CD14-positive monocyte (primary cell): ENCODE results near the gene NPAS3. TPM values are rescaled to one million over a fixed set of nuclear protein-coding genes. Genes with fewer than 3 reads are reported as not detected.

Source experiments
- DNase-seq, 3 donors: peaks; one replicate each; pipeline ENCODE4 v3.0.0-alpha.2; 2011 to 2022
- H2AFZ ChIP-seq: 2 replicates; pipeline ENCODE4 v1.6.0; 2012; ENCODE audit warnings: mild to moderate bottlenecking, low read depth, low read length, inconsistent platforms; ENCODE audit not compliant: insufficient read depth, poor library complexity, severe bottlenecking
- H3K27ac ChIP-seq, 2 donors: 1 replicate in 1 of 2; 2 replicates in 1 of 2; pipeline ENCODE4 v1.5.1; 2012 to 2013; ENCODE audit warnings: low read length in 2 of 2, control low read depth in 1 of 2, inconsistent platforms in 1 of 2, low read depth in 1 of 2, mild to moderate bottlenecking in 1 of 2
- H3K27me3 ChIP-seq, 2 donors: one replicate each; pipeline versions ENCODE4 v1.6.0 to v1.6.1; 2011 to 2013; ENCODE audit warnings: low read length in 2 of 2; ENCODE audit not compliant: control insufficient read depth in 2 of 2, insufficient read depth in 2 of 2
- H3K36me3 ChIP-seq, 2 donors: replicated peaks in 1 of 2; 1 replicate in 1 of 2; 2 replicates in 1 of 2; pipeline versions ENCODE4 v1.5.1 to v1.6.1; 2012 to 2013; ENCODE audit warnings: low read length in 2 of 2, control low read depth in 1 of 2, inconsistent platforms in 1 of 2, mild to moderate bottlenecking in 1 of 2; ENCODE audit not compliant: insufficient read depth in 2 of 2, control insufficient read depth in 1 of 2
- H3K4me1 ChIP-seq, 2 donors: 1 replicate in 1 of 2; 2 replicates in 1 of 2; pipeline versions ENCODE4 v1.5.1 to v1.6.1; 2012 to 2013; ENCODE audit warnings: low read length in 2 of 2, control low read depth in 1 of 2, inconsistent platforms in 1 of 2, mild to moderate bottlenecking in 1 of 2, moderate library complexity in 1 of 2; ENCODE audit not compliant: insufficient read depth in 2 of 2, control insufficient read depth in 1 of 2
- H3K4me2 ChIP-seq: replicated peaks from 2 replicates; pipeline ENCODE3; 2012; ENCODE audit warnings: low read length, moderate library complexity, mild to moderate bottlenecking; ENCODE audit not compliant: poor library complexity, severe bottlenecking; ENCODE audit errors: extremely low read depth
- H3K4me3 ChIP-seq, 3 experiments: fragments of 200-600 bp in 1 of 3; sonication (generic) in 1 of 3; replicated peaks in 1 of 3; 1 replicate in 2 of 3; 2 replicates in 1 of 3; pipeline ENCODE4 v1.5.1; 2011 to 2013; ENCODE audit warnings: low read length in 3 of 3, mild to moderate bottlenecking in 3 of 3, control low read depth in 2 of 3, low read depth in 2 of 3, inconsistent platforms in 1 of 3, moderate library complexity in 1 of 3
- H3K79me2 ChIP-seq: 2 replicates; pipeline ENCODE4 v1.6.0; 2012; ENCODE audit warnings: mild to moderate bottlenecking, control low read depth, inconsistent platforms, low read length, moderate library complexity; ENCODE audit not compliant: insufficient read depth
- H3K9ac ChIP-seq: 2 replicates; pipeline ENCODE4 v1.6.0; 2017; ENCODE audit warnings: low read length, mild to moderate bottlenecking; ENCODE audit not compliant: insufficient read depth, poor library complexity, severe bottlenecking
- H3K9me3 ChIP-seq, 2 donors: replicated peaks in 1 of 2; 1 replicate in 1 of 2; 2 replicates in 1 of 2; pipeline versions ENCODE4 v1.5.1 to v1.6.1; 2012 to 2013; ENCODE audit warnings: low read length in 2 of 2, control low read depth in 1 of 2; ENCODE audit not compliant: control insufficient read depth in 1 of 2, insufficient read depth in 1 of 2
- H4K20me1 ChIP-seq: 2 replicates; pipeline ENCODE4 v1.6.0; 2012; ENCODE audit warnings: mild to moderate bottlenecking, low read length, control low read depth, moderate library complexity; ENCODE audit not compliant: insufficient read depth
- H3K27ac Mint-ChIP-seq, 7 donors: one replicate each; pipeline ENCODE4 v1.8.0; 2020; ENCODE audit warnings: mild to moderate bottlenecking in 7 of 7, mixed read lengths in 7 of 7, moderate library complexity in 6 of 7, inconsistent platforms in 2 of 7
- H3K27me3 Mint-ChIP-seq, 3 donors: one replicate each; pipeline ENCODE4 v1.8.0; 2021 to 2022; ENCODE audit warnings: low read depth in 3 of 3, mild to moderate bottlenecking in 3 of 3, mixed read lengths in 3 of 3, moderate library complexity in 3 of 3, inconsistent platforms in 1 of 3
- H3K36me3 Mint-ChIP-seq, 2 donors: one replicate each; pipeline ENCODE4 v1.8.0; 2020; ENCODE audit warnings: mixed read lengths in 2 of 2, inconsistent platforms in 1 of 2, mild to moderate bottlenecking in 1 of 2
- H3K4me1 Mint-ChIP-seq: one replicate; pipeline ENCODE4 v1.8.0; 2020; ENCODE audit warnings: mild to moderate bottlenecking, mixed read lengths
- H3K4me3 Mint-ChIP-seq, 2 donors: one replicate each; pipeline ENCODE4 v1.8.0; 2020; ENCODE audit warnings: mild to moderate bottlenecking in 2 of 2, mixed read lengths in 2 of 2, moderate library complexity in 1 of 2
- H3K9me3 Mint-ChIP-seq, 7 donors: one replicate each; pipeline ENCODE4 v1.8.0; 2020 to 2022; ENCODE audit warnings: mixed read lengths in 7 of 7, mild to moderate bottlenecking in 6 of 7, moderate library complexity in 6 of 7, inconsistent platforms in 2 of 7
- CTCF ChIP-seq: fragments of 200-600 bp; IDR thresholded peaks from one replicate; pipeline ENCODE4 v1.8.0; 2022; ENCODE audit warnings: antibody characterized with exemption, mild to moderate bottlenecking
- WGBS: methylation state at CpG from one replicate; pipeline ENCODE4 v1.1.5; 2013; ENCODE audit warnings: missing lambda C conversion rate; ENCODE audit not compliant: insufficient coverage; 5-methylcytosine and 5-hydroxymethylcytosine counted together
- intact Hi-C, 2 donors: fragments of 100-400 bp; cut with micrococcal nuclease; formaldehyde crosslinking; loops; one replicate each; pipeline versions ENCODE4 v1.15.0 to v1.15.1; 2023
- polyA plus RNA-seq, 3 donors: library from polyadenylated mRNA; depleted of rRNA in 1 of 3; unstranded in 2 of 3; stranded (reverse) in 1 of 3; fragments of 300-500 nt in 2 of 3; fragments of >200 nt in 1 of 3; fragmentation: Illumina TruSeq in 2 of 3; gene quantifications; 1 replicate in 2 of 3; 2 replicates in 1 of 3; pipeline ENCODE4 v1.2.3, GENCODE V29; 2012 to 2021

The NPAS3 gene
- polyA plus RNA-seq, 3 donors = not detected

GRCh38 chr14:33734387-33734786 lies 795.7 kb downstream of the NPAS3 start:
- Mint-ChIP-seq H3K4me3 (no peak overlapping the region), H3K4me1 (no peaks in the 10 kb centered on the region), H3K27ac (no peak overlapping the region), H3K9me3 (no peaks in the 10 kb centered on the region), H3K27me3 (peaks cover 1 to 3% (median 1%) of the 10 kb centered on the region in 3 donors), H3K36me3 (no peaks in the 10 kb centered on the region)
- Histone ChIP-seq H4K20me1 (no peaks in the 10 kb centered on the region), H3K27me3 (no peaks in the 10 kb centered on the region), H3K36me3 (no peaks in the 10 kb centered on the region), H3K79me2 (no peaks in the 10 kb centered on the region), H3K4me2 (no peak overlapping the region), H3K27ac (no peak overlapping the region), H3K4me1 (no peaks in the 10 kb centered on the region), H3K4me3 (no peak overlapping the region), H3K9me3 (no peaks in the 10 kb centered on the region), H3K9ac (no peak overlapping the region), H2AFZ (no peak overlapping the region)
- intact Hi-C loops = no loop called here
- DNase-seq = no peak
- 100% methylated on average over 1 of the region's 3 CpGs for WGBS
- TF ChIP-seq CTCF = no peak

GRCh38 chr14:33736299-33736825 lies 797.7 kb downstream of the NPAS3 start:
- H3K36me3 ChIP-seq = no peaks in the 10 kb centered on the region
- H3K27me3 ChIP-seq = no peaks in the 10 kb centered on the region
- no peak overlapping the region for H3K27ac Mint-ChIP-seq
- no peaks in the 10 kb centered on the region for H3K4me1 Mint-ChIP-seq
- H3K4me1 ChIP-seq = no peaks in the 10 kb centered on the region
- no peak overlapping the region for H3K4me3 Mint-ChIP-seq
- H3K9me3 Mint-ChIP-seq = no peaks in the 10 kb centered on the region
- WGBS = no CpG with 5 or more reads among the region's 3 CpGs
- no peaks in the 10 kb centered on the region for H3K9me3 ChIP-seq
- no peak for TF ChIP-seq CTCF
- no peak overlapping the region for H3K27ac ChIP-seq
- no peaks in the 10 kb centered on the region for H4K20me1 ChIP-seq
- H3K9ac ChIP-seq = no peak overlapping the region
- H3K79me2 ChIP-seq = no peaks in the 10 kb centered on the region
- H3K36me3 Mint-ChIP-seq = no peaks in the 10 kb centered on the region
- DNase-seq = no peak
- H3K27me3 Mint-ChIP-seq = peaks cover 1 to 3% (median 1%) of the 10 kb centered on the region in 3 donors
- intact Hi-C loops = no loop called here
- no peak overlapping the region for H3K4me2 ChIP-seq
- H2AFZ ChIP-seq = no peak overlapping the region
- H3K4me3 ChIP-seq = no peak overlapping the region
